ENCODE results near the gene CPS1. TPM values are rescaled to one million over a fixed set of nuclear protein-coding genes. Genes with fewer than 3 reads are reported as not detected.

Gene CPS1
- total and polyA plus RNA-seq, 3 donors from 2014 or later = 17.2 to 22.5 (median 21.6) TPM

DNA sequence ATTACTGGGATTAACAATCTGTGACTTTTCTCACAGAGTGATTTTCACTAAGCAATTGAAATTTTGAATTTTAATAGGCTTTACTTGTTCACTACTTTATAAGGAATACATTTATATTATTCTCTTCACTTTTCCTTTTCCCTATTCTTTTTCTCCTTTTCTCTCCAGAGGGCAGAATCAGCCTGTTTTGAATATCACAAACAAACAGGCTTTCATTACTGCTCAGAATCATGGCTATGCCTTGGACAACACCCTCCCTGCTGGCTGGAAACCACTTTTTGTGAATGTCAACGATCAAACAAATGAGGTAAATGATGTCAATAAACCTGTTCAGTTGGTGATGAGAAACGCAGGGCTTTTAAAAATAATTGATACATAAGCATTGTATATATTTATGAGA, 35.3 kb downstream of the CPS1 start:
- TF ChIP-seq POLR2A (IDR thresholded peaks at IDR 0.05) = no peak
- TF ChIP-seq, protein P1, sequence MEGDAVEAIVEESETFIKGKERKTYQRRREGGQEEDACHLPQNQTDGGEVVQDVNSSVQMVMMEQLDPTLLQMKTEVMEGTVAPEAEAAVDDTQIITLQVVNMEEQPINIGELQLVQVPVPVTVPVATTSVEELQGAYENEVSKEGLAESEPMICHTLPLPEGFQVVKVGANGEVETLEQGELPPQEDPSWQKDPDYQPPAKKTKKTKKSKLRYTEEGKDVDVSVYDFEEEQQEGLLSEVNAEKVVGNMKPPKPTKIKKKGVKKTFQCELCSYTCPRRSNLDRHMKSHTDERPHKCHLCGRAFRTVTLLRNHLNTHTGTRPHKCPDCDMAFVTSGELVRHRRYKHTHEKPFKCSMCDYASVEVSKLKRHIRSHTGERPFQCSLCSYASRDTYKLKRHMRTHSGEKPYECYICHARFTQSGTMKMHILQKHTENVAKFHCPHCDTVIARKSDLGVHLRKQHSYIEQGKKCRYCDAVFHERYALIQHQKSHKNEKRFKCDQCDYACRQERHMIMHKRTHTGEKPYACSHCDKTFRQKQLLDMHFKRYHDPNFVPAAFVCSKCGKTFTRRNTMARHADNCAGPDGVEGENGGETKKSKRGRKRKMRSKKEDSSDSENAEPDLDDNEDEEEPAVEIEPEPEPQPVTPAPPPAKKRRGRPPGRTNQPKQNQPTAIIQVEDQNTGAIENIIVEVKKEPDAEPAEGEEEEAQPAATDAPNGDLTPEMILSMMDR (IDR thresholded peaks at IDR 0.05) = no peak

DNA sequence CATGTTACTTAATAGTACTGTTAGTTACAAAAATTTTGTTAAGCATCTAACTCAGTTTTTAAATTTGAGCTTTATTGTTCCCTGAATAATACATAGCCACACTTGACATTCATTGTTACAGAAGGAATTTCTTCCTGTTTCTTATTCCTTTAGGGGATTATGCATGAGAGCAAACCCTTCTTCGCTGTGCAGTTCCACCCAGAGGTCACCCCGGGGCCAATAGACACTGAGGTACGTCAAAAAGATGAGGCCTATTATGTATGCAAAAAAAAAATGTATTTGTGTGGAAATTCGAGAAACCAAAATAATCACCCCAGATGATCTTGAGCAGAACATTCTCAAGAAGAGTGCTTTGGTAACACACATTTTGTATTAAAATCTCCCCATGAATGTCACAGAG, 36.3 kb downstream of the CPS1 start:
- H3K36me3 ChIP-seq (ENCODE audit: low read depth, missing control alignments) = no peaks in the 10 kb centered on the region
- TF ChIP-seq POLR2A (IDR thresholded peaks at IDR 0.05) = no peak
- TF ChIP-seq, protein P1 (IDR thresholded peaks at IDR 0.05) = no peak
- H3K4me1 ChIP-seq = no peaks in the 10 kb centered on the region
- no peak overlapping the region for H3K4me3 ChIP-seq
- no peak for DNase-seq
- no peaks in the 10 kb centered on the region for H3K9me3 ChIP-seq
- H3K27ac ChIP-seq = no peak overlapping the region
- no peaks in the 10 kb centered on the region for H3K27me3 ChIP-seq
- intact Hi-C loops (cut with DNase I; ENCODE audit: low total_unique reads) = no loop called here
- WGBS, 2 donors = 88 to 91% methylated on average over 4 of the region's 4 CpGs

More for the DNA sequence above, 35.3 kb downstream of the CPS1 start:
- intact Hi-C loops (cut with DNase I; ENCODE audit: low total_unique reads) = no loop called here
- DNase-seq = no peak
- H3K9me3 ChIP-seq = no peaks in the 10 kb centered on the region
- WGBS, 2 donors = 91 to 94% methylated on average over 2 of the region's 2 CpGs
- no peaks in the 10 kb centered on the region for H3K36me3 ChIP-seq (ENCODE audit: low read depth, missing control alignments)
- H3K27ac ChIP-seq = no peak overlapping the region
- H3K4me1 ChIP-seq = no peaks in the 10 kb centered on the region
- no peak overlapping the region for H3K4me3 ChIP-seq
- H3K27me3 ChIP-seq = no peaks in the 10 kb centered on the region

DNA sequence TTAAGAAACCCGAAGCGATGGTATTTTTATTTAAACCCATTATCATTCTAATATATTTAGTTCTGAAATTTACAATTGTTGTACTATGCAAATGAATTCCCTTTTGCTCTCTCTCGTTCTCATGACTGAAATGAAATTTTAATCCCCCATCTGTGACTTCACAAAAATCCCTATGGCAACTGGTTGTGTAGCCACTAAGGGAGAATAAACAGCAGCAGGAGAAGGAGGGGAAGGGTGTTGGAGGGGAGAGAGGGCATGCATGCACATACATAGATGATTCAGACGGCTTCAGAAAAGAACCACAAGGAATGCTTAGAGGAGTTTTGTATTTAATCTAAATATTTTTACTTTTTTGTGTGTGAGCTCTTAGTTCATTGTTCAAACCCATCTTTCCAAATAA, 36.8 kb downstream of the CPS1 start:
- H3K4me1 ChIP-seq = no peaks in the 10 kb centered on the region
- no peak overlapping the region for H3K27ac ChIP-seq
- no peak overlapping the region for H3K4me3 ChIP-seq
- H3K36me3 ChIP-seq (ENCODE audit: low read depth, missing control alignments) = no peaks in the 10 kb centered on the region
- H3K27me3 ChIP-seq = no peaks in the 10 kb centered on the region
- H3K9me3 ChIP-seq = no peaks in the 10 kb centered on the region
- DNase-seq = no peak
- TF ChIP-seq, protein P1 (IDR thresholded peaks at IDR 0.05) = no peak
- no peak for TF ChIP-seq POLR2A (IDR thresholded peaks at IDR 0.05)
- intact Hi-C loops (cut with DNase I; ENCODE audit: low total_unique reads) = no loop called here
- WGBS, 2 donors = 90 to 92% methylated on average over 4 of the region's 4 CpGs

DNA sequence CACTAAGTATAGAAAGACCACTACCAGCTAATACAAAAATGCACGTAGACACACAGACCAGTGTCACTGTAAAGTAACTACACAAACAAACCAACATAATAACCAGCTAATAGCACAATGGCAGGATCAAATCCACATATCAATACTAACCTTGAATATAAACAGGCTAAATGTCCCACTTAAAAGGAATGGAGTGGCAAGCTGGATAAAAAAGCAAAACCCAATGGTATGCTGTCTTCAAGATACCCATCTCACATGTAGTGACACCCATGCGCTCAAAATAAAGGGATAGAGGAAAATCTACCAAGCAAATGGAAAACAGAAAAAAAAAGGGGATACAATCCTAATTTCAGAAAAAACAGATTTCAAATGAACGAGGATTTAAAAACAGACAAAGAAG, 41.8 kb downstream of the CPS1 start:
- intact Hi-C loops (cut with DNase I; ENCODE audit: low total_unique reads) = no loop called here

DNA sequence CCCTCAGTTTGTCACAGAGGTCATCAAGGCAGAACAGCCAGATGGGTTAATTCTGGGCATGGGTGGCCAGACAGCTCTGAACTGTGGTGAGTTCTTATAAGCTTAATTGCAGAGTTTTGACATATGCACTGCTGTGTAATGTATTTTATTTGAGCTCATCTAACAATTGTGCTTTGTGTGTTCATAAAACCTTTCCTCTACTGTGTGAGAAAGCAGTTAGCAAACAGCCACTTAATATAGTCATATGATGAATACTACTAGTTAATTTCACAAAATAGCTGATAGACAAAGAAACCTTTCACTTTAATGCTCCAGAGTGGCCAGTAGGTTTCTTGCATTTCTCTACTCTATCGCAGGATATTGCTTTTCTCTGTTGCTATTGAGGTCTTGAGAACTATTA, 43.1 kb downstream of the CPS1 start:
- TF ChIP-seq, protein P1 (IDR thresholded peaks at IDR 0.05) = no peak
- no peak for TF ChIP-seq POLR2A (IDR thresholded peaks at IDR 0.05)
- Histone ChIP-seq H3K27me3 (no peaks in the 10 kb centered on the region), H3K36me3 (ENCODE audit: low read depth, missing control alignments) (no peaks in the 10 kb centered on the region), H3K27ac (no peak overlapping the region), H3K4me3 (no peak overlapping the region), H3K4me1 (no peaks in the 10 kb centered on the region), H3K9me3 (no peaks in the 10 kb centered on the region)
- intact Hi-C loops (cut with DNase I; ENCODE audit: low total_unique reads) = no loop called here
- no peak for DNase-seq
- 89 to 95% methylated on average over 1 of the region's 1 CpG for WGBS, 2 donors

More for the DNA sequence above, 41.8 kb downstream of the CPS1 start:
- H3K36me3 ChIP-seq (ENCODE audit: low read depth, missing control alignments) = no peaks in the 10 kb centered on the region
- no peak overlapping the region for H3K27ac ChIP-seq
- no peaks in the 10 kb centered on the region for H3K27me3 ChIP-seq
- no peak overlapping the region for H3K4me3 ChIP-seq
- no peak for DNase-seq
- H3K4me1 ChIP-seq = no peaks in the 10 kb centered on the region
- 92 to 97% methylated on average over 3 of the region's 3 CpGs for WGBS, 2 donors
- no peaks in the 10 kb centered on the region for H3K9me3 ChIP-seq
- TF ChIP-seq, protein P1 (IDR thresholded peaks at IDR 0.05) = no peak
- TF ChIP-seq POLR2A (IDR thresholded peaks at IDR 0.05) = no peak
